ENCODE data around the gene EHBP1. TPM values are rescaled to one million over a fixed set of nuclear protein-coding genes. Genes with fewer than 3 reads are reported as not detected.

EHBP1 gene
- polyA plus RNA-seq, 3 donors, result 48.1 to 60.0 (median 55.3) TPM

DNA sequence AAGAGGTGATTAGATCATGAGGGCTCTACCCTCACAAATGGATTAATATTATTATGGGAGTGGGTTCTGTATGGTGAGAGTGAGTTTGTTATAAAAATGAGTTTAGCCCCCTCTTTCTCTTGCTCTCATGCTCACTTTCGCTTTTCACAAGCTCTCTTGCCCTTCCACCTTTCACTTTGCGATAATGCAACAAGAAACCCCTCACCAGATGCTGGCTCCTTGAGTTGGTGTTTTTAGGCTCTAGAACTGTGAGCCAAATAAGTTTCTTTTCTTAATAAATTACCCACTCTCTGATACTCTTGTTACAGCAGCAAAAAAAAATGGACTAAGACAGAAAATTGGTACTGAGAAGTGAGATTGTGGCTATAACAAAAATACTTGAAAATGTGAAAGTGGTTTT lies 106.5 kb downstream of the EHBP1 start:
- DNase-seq (ENCODE audit: low read depth in 3 of 3, low spot score in 2 of 3), result no peak

DNA sequence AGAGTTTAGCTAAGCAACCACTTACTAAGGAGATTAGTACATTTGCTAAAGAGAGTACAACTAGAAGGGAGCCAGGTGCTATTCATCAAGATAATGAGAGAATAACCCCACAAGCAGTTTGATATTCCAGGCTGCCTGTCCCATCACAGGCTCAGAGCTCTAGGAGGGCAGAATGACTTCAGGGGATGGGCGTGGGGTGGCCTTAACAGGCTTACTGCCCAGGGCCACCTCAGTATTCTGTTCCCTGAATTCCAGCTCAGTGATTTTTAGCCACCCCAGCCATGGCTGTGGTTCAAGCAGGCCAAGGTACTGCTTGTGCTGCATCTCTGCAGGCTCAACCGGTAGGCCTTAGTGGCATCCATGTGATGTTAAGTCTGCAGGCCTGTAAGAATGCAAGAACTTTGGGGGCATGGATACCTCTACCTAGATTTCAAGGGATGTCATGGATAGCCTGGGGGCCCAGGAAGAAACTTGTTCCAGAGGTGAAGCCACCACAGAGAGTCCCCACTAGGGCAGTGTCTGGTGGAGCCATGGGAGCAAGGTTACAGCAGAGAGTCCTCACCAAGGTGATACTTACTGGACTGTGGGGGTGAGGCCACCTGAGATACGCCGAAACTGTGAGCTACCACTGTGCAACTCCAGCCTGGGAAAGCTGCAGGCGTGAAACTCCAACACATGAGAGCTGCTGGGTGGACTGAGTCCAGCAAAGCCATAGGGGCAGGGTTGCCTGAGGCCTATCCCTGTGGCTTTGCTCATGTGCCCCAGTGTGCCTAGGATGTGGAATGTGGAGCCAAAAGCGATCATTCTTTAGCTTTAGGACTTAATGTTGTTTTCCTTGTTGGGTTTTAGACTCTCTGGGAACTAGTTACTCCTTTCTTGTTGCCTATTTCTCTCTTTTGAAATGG lies 107.7 kb downstream of the EHBP1 start:
- no peak for DNase-seq (ENCODE audit: low read depth in 3 of 3, low spot score in 2 of 3)

DNA sequence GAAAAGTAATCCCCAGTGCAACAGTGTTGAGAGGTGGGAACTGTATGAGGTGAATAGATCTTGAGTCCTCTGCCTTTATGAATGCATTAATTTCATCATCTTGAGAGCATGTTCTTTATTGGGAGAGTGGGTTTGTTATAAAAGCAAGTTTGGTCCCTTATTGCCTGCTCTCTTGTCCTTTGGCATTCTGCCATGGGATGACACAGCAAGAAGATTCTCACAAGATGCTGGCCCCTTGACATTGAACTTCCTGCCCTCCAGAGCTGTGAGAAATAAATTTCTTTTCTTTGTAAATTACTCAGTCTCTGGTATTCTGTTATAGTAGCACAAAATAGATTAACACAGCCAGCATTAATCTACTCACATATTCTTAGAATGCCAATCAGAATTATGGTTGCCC lies 108.6 kb downstream of the EHBP1 start:
- no peak for DNase-seq (ENCODE audit: low read depth in 3 of 3, low spot score in 2 of 3)

DNA sequence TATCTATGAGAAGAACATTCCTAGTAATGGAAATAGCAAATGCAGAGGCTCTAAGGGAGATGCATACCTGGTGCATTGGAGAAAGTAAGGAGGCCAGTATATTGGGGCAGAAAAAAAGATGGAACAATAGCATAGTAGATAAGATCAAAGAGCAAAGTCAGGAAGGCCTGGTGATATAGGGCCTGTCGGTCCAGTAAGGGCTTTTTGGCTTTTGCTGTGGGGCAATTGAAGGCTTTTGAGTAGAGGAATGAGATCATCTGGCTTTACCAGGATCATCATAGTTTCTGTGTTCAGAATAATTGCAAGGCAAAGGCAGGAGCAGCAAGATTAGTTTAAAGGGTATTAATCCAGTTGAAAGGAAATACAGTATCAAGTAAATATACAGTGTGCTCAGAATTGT lies 111.8 kb downstream of the EHBP1 start:
- no peak for DNase-seq (ENCODE audit: low read depth in 3 of 3, low spot score in 2 of 3)

DNA sequence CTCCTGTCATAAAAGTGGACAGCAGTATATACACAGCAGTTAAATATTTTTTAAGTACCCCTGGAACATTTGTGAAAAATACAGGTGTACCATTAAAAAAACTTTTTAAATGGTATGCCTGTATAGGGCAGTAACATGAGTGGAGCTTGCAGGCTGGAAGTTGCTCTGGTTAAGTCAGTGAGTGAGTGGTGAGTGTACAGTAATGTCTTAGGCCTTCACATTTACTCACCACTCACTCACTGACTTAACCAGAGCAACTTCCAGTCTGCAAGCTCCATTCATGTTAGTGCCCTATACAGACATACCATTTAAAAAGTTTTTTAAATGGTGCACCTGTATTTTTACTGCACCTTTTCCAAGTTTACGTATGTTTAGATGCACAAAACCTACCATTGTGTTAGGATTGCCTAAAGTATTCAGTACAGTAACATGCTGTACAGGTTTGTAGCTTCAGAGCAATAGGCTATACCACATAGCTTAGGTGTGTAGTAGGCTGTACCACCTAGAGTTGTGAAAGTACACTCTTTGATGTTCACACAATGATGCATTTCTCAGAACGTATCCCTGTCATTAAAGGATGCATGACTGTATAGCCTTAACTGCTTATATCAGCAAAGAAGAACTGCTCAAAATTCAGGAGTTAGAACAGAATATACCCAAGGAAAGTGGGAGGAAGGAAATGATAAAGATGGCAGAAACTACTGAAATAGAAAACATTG lies 112.6 kb downstream of the EHBP1 start:
- no peak for DNase-seq (ENCODE audit: low read depth in 3 of 3, low spot score in 2 of 3)

DNA sequence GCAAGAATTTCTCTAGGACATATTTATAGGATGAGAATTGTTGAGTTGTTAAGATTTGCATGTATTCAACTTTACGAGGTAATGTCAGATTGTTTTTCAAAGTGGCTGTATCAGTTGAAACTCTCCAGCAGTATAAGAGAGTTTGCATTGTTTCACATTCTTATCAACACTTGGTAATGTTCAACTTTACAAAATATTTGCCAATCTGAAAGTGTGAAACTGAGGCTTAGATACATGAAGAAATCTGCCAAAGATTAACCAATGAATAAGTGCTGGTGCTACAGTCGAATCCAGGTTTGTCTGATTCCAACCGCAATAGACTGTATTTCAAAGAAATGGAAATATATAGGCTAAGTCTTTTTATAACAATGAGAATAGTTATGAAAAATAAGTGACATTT lies 117.0 kb downstream of the EHBP1 start:
- no peak for DNase-seq (ENCODE audit: low read depth in 3 of 3, low spot score in 2 of 3)

DNA sequence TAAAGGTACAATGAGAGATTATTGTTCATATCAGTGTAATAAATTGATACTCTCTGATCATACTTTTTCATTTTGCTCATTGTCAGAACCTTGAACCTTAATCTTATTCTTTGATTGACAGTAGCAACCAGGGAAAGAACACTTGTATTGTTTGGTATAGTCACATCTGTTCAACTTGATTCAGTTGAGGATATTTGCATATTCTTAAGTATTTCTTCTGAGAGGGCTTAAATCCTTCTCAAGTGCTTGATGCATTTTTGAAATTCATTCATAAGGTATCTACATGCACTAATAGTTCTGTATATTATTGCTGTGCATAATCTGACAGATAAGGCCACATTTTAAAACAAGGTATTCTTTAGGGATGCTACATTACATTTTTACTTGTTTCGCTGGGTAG lies 118.9 kb downstream of the EHBP1 start:
- no peak for DNase-seq (ENCODE audit: low read depth in 3 of 3, low spot score in 2 of 3)

DNA sequence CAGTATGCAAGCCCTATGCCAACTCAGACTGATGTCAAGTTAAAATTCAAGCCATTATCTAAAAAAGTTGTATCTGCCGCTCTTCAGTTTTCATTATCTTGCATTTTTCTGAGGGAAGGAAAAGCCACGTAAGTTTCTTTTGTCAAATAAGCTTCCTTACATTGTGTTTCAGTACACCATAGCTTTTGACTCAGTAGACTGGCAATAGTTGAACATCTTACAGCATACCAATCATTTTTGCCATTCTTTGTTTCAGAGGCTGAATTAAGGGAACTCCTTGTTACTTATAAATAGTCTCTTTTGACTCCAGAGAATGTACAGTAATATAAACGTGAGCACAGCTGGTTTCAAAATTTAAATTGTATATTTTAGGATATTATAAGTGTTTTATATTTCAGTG lies 120.6 kb downstream of the EHBP1 start:
- DNase-seq (ENCODE audit: low read depth in 3 of 3, low spot score in 2 of 3), result no peak

DNA sequence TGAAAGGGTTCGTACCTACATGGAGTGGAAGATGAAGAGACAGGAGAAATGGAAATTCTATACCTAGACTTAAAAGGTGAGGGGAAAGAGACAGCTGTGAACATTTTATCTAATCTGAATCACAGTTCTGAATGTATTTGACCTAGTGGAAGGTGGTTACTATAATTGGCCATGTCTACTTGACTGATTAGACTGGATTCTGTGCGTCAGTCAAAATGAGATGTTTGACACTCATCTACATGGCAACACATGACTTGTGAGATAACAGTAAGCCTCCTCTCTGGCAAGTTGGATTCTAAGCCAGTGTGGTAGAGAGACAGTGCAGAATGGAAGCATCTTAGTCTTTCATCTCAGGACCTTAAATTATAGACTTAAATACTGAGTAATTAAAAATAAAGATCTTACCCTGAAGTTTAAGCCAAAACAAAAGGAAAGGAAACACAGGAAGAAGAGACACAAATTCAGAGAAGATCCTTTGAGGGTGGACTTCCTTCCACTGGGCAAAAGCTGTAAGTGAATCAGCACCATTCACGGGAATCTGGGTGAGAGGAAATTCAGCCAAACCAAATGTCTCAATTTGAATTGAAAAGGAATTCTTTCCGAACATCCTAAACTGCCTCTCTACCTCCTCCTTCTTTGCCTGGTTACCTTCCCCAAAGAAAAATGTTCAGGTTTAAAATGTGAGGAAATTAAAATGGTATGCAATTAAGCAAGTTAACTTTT lies 121.6 kb downstream of the EHBP1 start:
- no peak for DNase-seq (ENCODE audit: low read depth in 3 of 3, low spot score in 2 of 3)

DNA sequence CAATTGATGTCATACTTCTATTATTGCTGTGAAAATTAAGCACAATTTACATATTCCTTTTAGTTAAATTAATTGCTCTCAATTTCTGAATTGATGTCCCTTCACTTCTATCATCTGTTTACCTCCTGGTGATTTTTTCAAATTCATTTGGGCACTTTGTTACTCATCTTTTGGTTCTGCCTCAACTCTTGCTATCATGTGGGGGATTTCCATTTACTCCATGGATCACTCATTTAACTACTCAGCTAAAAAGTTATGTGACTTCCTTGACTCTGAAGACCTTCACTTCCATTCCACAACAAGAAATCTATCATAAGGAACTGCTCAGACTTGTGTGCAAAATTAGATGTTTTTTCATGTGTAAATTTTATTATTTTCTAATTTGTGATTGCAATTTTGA lies 126.2 kb downstream of the EHBP1 start:
- DNase-seq (ENCODE audit: low read depth in 3 of 3, low spot score in 2 of 3), result no peak

DNA sequence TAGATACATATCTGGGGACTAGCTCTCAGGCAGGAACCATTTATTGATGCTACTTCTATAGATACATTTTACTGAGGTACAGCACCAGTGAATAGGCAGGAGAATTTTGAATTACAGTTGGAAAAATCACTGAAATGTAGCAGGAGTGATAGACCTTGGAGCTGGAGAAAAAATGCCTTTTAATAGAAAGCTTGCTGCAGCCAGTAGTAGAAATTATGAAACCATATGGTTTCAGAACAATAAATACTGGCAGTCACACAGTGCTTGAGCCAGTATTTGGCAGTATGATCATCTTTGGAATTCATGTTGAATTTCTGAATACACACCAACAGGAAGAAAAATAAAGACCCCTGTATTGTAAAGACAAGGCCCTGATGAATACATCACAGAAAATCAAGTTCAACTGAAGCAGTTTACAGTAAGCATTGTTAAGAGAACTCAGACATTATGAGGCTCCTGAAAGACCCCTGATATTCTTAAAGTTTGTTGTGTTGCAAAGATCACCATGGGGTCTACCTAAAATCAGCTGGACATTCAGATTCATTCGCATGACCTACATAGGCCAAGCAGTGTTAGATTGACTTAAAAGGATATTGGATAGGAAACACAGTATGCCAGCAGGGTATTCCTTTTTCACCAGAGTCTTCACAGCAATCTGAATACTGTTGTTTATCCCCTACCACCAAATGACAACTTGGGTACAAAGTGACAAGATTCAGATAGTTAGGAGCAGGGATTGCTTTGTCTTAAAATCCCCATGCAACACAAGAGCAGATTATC lies 139.0 kb downstream of the EHBP1 start:
- no peak for DNase-seq (ENCODE audit: low read depth in 3 of 3, low spot score in 2 of 3)

DNA sequence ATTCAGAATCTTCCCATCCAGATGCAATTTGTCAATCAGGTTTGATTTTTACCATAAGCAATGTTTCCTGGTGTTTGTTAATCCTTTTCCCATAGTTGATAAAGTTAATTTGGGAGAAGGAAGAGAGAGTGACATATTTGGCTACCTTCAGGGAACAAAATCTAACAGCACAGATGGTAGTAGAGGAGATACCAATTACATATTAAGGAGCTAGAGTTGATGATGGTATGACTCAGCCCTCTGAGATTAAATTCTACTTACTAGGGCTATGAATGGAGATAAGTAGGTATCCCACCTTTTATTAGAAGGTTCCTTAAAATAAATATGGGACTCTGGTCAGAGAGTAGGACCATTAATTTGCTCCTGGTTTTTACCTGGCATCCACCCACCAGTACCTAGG lies 139.7 kb downstream of the EHBP1 start:
- DNase-seq (ENCODE audit: low read depth in 3 of 3, low spot score in 2 of 3), result no peak

DNA sequence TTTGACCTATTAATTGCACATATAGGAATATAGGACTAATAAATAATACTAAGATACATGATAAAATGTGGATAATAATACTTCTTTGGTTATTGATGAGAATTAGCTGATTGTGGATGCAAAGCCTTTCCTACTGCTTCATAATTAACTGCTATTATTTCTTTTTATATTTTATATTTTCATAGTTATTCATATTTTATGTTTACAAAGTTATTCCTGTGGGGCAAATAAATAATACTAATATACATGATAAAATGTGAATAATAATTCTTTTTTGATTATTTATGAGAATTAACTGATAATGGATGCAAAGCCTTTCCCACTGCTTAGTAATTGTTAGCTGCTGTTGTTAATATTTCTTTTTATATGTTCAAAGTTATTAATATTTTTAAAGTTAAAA lies 146.7 kb downstream of the EHBP1 start:
- DNase-seq (ENCODE audit: low read depth in 3 of 3, low spot score in 2 of 3), result no peak

DNA sequence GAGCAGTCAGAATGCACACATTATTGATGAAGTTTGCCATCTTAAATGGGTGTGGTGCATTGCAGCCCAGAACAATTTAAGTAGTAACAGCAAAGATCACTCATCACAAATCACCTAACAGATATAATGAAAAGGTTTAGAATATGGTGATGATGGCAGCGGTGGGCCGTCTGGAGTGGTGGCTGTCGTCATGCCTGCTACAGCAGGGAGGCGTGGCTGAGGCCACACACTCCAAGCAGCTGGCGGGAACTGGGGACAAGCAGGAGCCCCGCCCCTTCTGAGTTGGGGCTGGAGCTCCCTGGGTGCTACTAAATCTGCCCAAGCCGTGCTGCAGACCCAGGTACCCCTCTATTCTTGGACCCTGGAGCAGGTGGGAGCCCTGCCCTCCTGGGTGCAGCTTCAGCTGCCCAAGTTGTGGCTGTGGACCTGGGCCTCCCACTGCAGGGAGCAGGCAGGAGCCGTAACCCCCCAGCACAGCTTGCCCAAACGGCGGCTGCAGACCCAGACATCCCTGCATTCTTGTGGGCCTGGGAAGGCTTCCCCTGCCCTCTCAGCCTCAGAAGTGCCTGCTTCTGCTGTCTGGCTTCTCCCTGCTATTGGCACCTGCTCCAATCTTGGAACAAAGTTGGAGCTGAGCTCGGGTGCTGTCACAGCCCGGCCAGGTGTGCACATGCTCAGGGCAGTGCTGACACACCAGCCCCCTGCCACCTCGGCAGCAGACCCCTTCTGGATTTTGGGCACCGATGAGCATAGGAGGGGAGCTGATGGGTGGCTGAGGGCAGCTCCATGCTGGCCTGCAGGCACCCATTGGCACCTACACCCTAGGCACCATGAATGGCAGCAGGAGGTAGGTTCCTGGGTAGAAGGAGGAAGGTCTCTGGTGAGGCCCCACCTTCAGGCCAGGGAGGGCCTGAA lies 149.3 kb downstream of the EHBP1 start:
- DNase-seq (ENCODE audit: low read depth in 3 of 3, low spot score in 2 of 3), result no peak

DNA sequence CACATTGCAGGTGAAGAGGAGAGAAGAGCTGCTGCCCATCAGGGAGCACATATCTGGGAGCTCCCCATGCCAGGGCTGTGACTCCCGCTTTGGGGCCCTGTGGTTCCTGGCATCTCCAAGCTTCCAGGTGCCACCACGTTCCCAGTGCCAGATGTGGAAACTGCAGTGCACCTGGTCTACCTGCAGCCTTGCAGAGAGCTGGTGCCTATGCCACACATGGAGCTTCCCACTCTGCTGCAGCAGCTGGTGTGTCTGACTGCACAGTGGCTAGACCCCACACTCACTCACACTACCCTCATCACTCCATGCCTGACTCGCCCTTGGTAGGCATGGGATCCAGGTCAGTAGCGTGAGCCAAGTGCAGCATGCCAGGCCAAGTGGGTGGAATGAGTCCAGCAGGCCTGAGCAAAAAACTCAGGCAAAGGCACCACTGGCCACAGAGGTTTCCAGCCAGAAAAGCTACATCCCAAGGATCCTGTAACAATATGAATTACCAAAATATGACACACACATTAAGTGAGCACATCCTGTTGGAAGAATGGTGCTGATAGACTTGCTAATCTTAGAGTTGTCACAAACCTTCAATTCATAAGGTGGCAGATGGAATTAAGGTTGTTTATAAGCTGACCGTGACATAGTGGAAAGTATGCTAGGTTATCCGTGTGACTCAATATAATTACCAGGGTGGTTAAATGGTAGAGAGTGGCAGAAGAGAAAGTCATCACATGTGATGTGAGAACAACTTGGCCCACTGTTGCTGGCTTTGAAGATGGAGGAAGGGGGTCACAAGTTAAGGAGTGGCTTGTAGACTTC lies 150.9 kb downstream of the EHBP1 start:
- no peak for DNase-seq (ENCODE audit: low read depth in 3 of 3, low spot score in 2 of 3)

DNA sequence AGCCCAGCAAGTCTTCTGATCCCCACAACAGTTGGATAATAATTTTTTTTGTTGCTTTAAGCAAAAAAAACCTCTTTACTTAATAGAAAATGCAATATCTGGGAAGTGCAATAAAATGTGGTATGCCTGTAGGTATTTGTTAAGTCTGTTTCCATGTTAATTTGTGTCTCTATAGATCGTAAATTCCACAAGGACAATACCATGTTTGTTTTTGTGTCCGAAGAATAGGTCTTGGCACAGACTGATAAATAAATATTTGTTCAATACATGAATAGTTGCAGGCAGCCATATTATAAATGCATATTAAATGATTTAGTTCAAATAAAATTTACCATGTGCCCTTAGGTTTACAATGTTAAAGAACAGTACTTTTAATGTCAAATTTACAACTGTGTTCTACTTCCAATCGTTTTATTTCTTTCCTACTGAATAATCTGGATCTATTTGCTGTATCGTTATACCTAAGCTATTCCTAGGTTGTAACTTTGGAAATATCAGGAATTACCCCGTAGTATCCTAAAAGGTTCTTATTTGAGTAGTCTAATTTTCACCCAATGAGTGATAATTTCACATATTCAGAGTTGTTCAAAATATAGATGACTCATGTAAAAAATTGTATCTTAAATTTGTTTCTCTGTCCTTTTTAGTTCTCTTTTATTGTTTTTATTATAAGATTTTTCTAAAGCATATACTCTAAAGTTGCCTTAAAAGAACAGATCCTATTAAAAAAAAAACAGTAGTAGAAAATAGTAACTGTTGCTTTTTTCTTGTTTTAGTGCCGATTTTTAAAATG lies 151.8 kb downstream of the EHBP1 start:
- no peak for DNase-seq (ENCODE audit: low read depth in 3 of 3, low spot score in 2 of 3)

DNA sequence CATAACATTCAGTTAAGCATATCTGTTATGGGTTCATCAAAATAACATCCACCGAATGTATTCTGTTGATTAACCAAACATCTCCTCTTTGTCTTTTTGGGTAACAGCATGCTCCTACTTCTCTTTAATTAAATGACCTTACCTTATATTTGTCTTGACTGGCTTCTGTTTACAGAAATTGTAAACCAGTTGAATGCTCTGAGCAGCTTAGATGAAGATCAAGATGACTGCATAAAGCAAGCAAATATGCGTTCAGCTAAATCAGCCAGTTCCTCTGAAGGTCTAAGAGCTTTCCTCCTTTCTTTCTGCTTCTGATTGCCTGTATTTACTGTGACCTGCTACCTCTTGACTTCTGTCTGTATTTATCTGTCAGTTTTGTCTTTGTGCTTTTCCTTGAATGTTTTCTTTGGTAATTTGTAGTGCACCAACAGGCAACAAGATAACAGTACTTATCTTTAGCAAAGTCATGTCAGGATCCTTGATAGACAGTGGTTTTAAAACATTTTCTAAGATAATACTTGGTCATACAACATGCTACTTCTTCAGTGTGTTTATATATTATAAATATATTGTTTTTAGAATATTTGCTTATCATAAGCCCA lies 152.8 kb downstream of the EHBP1 start:
- no peak for DNase-seq (ENCODE audit: low read depth in 3 of 3, low spot score in 2 of 3)

DNA sequence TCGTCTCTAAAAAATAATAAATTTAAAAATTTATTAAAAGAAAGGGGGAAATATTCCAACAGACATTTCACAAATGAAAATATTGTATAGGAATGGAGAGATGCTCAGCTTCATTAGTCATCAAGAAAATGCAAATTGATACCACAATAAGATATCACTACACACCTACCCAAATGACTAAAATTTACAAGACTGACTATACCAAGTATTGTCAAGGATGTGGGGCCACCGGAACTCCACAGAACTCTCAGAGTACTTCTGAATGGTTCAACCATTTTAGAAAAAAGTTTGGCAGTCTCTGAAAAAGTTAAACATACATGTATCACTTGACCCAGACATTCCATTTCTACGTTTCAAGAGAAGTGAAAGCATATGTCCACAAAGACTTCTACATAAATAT lies 163.4 kb downstream of the EHBP1 start:
- DNase-seq (ENCODE audit: low read depth in 3 of 3, low spot score in 2 of 3), result no peak

Data from right renal cortex interstitium (tissue), 3 donors.